Keratinocyte (primary cell): ENCODE measurements around the gene BRSK2. TPM values are rescaled to one million over a fixed set of nuclear protein-coding genes. Genes with fewer than 3 reads are reported as not detected.

Source experiments
- DNase-seq: peaks from one replicate; pipeline ENCODE4 v3.0.0-alpha.2; 2011; ENCODE audit warnings: low read depth, missing footprints, low spot score
- FAIRE-seq: peaks from 2 replicates; lab custom pipeline; 2011; peaks lifted over from hg19 to GRCh38; lab: Jason Lieb, UNC
- H2AFZ ChIP-seq: 2 replicates; pipeline ENCODE4 v1.6.0; 2012; ENCODE audit warnings: low read length, control low read depth, inconsistent platforms; ENCODE audit not compliant: control insufficient read depth
- H3K27ac ChIP-seq: 2 replicates; pipeline ENCODE4 v1.5.1; 2011; ENCODE audit warnings: low read length; ENCODE audit not compliant: control insufficient read depth, insufficient read depth
- H3K27me3 ChIP-seq: 3 replicates; pipeline ENCODE4 v1.6.0; 2011; ENCODE audit warnings: low read length; ENCODE audit not compliant: control insufficient read depth, insufficient read depth; ENCODE audit errors: extremely low read depth
- H3K36me3 ChIP-seq, 2 experiments: 2 replicates in 1 of 2; 3 replicates in 1 of 2; pipeline ENCODE4 v1.5.1; 2011; ENCODE audit warnings: low read length in 2 of 2, mild to moderate bottlenecking in 1 of 2; ENCODE audit not compliant: control insufficient read depth in 2 of 2, insufficient read depth in 2 of 2; ENCODE audit errors: extremely low read depth in 1 of 2
- H3K4me1 ChIP-seq: 3 replicates; pipeline ENCODE4 v1.5.1; 2011; ENCODE audit warnings: low read length; ENCODE audit not compliant: control insufficient read depth, insufficient read depth; ENCODE audit errors: extremely low read depth
- H3K4me2 ChIP-seq: 3 replicates; pipeline ENCODE4 v1.6.0; 2011; ENCODE audit warnings: low read depth, low read length; ENCODE audit not compliant: control insufficient read depth, insufficient read depth; ENCODE audit errors: extremely low read depth
- H3K4me3 ChIP-seq, 3 experiments: fragments of 200-600 bp in 1 of 3; sonication (generic) in 1 of 3; 2 replicates in 2 of 3; 3 replicates in 1 of 3; pipeline ENCODE4 v1.5.1; 2011 to 2016; ENCODE audit warnings: low read length in 3 of 3, mild to moderate bottlenecking in 3 of 3, control low read depth in 2 of 3, inconsistent platforms in 1 of 3, low read depth in 1 of 3, mixed read lengths in 1 of 3, mixed run types in 1 of 3, moderate library complexity in 1 of 3; ENCODE audit not compliant: control insufficient read depth in 2 of 3, insufficient read depth in 2 of 3; ENCODE audit errors: extremely low read depth in 1 of 3
- H3K79me2 ChIP-seq: 2 replicates; pipeline ENCODE4 v1.6.0; 2012; ENCODE audit warnings: low read length; ENCODE audit not compliant: control insufficient read depth, insufficient read depth
- H3K9ac ChIP-seq: 3 replicates; pipeline ENCODE4 v1.6.0; 2011; ENCODE audit warnings: low read length; ENCODE audit not compliant: control insufficient read depth, insufficient read depth; ENCODE audit errors: extremely low read depth
- H3K9me1 ChIP-seq: 3 replicates; pipeline ENCODE4 v1.6.0; 2011; ENCODE audit warnings: low read length; ENCODE audit not compliant: control insufficient read depth, insufficient read depth; ENCODE audit errors: extremely low read depth
- H3K9me3 ChIP-seq: 2 replicates; pipeline ENCODE4 v1.5.1; 2012; ENCODE audit warnings: low read depth, low read length; ENCODE audit not compliant: control insufficient read depth
- H4K20me1 ChIP-seq: 3 replicates; pipeline ENCODE4 v1.6.0; 2011; ENCODE audit warnings: low read length; ENCODE audit not compliant: control insufficient read depth, insufficient read depth; ENCODE audit errors: extremely low read depth
- EZH2 ChIP-seq: IDR thresholded peaks from one replicate; pipeline ENCODE4 v1.6.1; 2012; ENCODE audit warnings: inconsistent platforms, mild to moderate bottlenecking, low read length, moderate library complexity
- dilution Hi-C: fragments of 300-500 bp; cut with MboI; formaldehyde crosslinking; loops from one replicate; pipeline ENCODE4 v1.7.0; 2020; ENCODE audit warnings: low sequenced_read_pairs; ENCODE audit not compliant: extremely low pct_ligation_motif_present
- polyA plus RNA-seq, 5 experiments: library from polyadenylated mRNA; depleted of rRNA in 3 of 5; stranded (reverse) in 3 of 5; stranded (forward) in 1 of 5; unstranded in 1 of 5; fragments of >200 nt; gene quantifications; 1 replicate in 1 of 5; 2 replicates in 3 of 5; 3 replicates in 1 of 5; pipeline versions ENCODE4 v1.2.1 to v1.2.3, GENCODE V29; 2011 to 2012; ENCODE audit warnings: missing spikeins in 2 of 5, low read depth in 1 of 5, low replicate concordance in 1 of 5
- TF ChIP-seq, protein P1 (sequence below), 3 experiments: IDR thresholded peaks in 1 of 3; conservative IDR thresholded peaks in 1 of 3; optimal IDR thresholded peaks in 1 of 3; 2 replicates in 2 of 3; 3 replicates in 1 of 3; pipeline versions ENCODE3 to v1.5.1; 2011; ENCODE audit warnings: low read length in 3 of 3, mild to moderate bottlenecking in 3 of 3, moderate library complexity in 2 of 3, control low read depth in 1 of 3, inconsistent platforms in 1 of 3; ENCODE audit not compliant: insufficient read depth in 2 of 3; ENCODE audit errors: extremely low read depth in 1 of 3

Gene BRSK2
- polyA plus RNA-seq, 1 donor (not counting 4 experiments of a cell fraction or from before 2014, with no cell fraction given): 0.09 TPM

DNA sequence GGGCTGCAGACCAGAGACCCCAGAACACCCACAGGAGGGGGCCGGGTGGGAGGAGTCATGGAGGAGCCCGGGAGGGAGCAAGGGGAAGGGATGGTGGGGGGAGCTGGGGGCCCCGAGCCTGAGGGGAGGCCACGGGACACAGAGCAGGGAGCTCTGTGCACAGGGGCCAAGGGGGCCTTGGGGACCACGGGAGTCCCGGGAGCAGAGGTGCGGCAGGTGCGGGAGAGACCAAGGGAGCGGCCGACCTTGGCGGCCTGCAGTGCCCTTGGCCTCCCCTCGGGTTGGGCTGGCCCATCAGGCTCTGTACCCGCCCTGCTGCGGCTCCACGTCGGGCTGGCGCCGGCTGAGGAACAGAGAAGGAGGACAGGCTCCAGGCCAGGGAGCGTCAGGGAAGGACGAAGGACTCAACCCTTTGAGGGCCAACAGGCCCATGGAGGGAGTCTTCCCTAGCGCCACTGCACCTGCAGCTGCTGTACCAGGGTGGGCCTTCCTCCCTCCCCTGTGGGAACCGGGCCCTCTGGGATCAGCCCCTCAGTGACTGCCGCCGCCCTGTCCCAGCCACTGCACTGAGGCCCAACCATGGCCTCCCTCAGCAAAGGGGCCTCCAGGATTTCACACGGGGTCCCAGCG, 17.8 kb upstream of the BRSK2 start:
- H3K9ac ChIP-seq: no peak overlapping the region
- H3K9me1 ChIP-seq: no peaks in the 10 kb centered on the region
- dilution Hi-C loops: no loop called here
- H3K4me3 ChIP-seq: no peak overlapping the region
- H3K4me1 ChIP-seq: no peaks in the 10 kb centered on the region
- H3K27ac ChIP-seq: no peak overlapping the region
- FAIRE-seq: no peak
- no peak overlapping the region for H3K4me2 ChIP-seq
- H3K79me2 ChIP-seq: no peaks in the 10 kb centered on the region
- TF ChIP-seq, protein P1, sequence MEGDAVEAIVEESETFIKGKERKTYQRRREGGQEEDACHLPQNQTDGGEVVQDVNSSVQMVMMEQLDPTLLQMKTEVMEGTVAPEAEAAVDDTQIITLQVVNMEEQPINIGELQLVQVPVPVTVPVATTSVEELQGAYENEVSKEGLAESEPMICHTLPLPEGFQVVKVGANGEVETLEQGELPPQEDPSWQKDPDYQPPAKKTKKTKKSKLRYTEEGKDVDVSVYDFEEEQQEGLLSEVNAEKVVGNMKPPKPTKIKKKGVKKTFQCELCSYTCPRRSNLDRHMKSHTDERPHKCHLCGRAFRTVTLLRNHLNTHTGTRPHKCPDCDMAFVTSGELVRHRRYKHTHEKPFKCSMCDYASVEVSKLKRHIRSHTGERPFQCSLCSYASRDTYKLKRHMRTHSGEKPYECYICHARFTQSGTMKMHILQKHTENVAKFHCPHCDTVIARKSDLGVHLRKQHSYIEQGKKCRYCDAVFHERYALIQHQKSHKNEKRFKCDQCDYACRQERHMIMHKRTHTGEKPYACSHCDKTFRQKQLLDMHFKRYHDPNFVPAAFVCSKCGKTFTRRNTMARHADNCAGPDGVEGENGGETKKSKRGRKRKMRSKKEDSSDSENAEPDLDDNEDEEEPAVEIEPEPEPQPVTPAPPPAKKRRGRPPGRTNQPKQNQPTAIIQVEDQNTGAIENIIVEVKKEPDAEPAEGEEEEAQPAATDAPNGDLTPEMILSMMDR (optimal IDR thresholded peaks at IDR 0.05 in 1 of 3, IDR thresholded peaks at IDR 0.05 in 1 of 3, conservative IDR thresholded peaks at IDR 0.05 in 1 of 3; ENCODE audit: extremely low read depth in 1 of 3, insufficient read depth in 2 of 3, low read length in 3 of 3): no peak
- TF ChIP-seq EZH2: no peak
- H2AFZ ChIP-seq: no peak overlapping the region
- H3K9me3 ChIP-seq: no peaks in the 10 kb centered on the region
- H4K20me1 ChIP-seq: no peaks in the 10 kb centered on the region
- H3K36me3 ChIP-seq: no peaks in the 10 kb centered on the region
- H3K27me3 ChIP-seq: no peaks in the 10 kb centered on the region
- DNase-seq: no peak

- no peaks in the 10 kb centered on the region for H3K9me3 ChIP-seq
- DNase-seq: no peak
- H3K27ac ChIP-seq: no peak overlapping the region
- dilution Hi-C loops: no loop called here
- TF ChIP-seq, protein P1 (optimal IDR thresholded peaks at IDR 0.05 in 1 of 3, IDR thresholded peaks at IDR 0.05 in 1 of 3, conservative IDR thresholded peaks at IDR 0.05 in 1 of 3; ENCODE audit: extremely low read depth in 1 of 3, insufficient read depth in 2 of 3, low read length in 3 of 3): no peak
- no peak for TF ChIP-seq EZH2
- H3K9ac ChIP-seq: no peak overlapping the region
- H3K4me1 ChIP-seq: no peaks in the 10 kb centered on the region
- H2AFZ ChIP-seq: no peak overlapping the region
- no peaks in the 10 kb centered on the region for H3K9me1 ChIP-seq
- no peaks in the 10 kb centered on the region for H4K20me1 ChIP-seq
- H3K27me3 ChIP-seq: no peaks in the 10 kb centered on the region
- no peak overlapping the region for H3K4me2 ChIP-seq
- H3K4me3 ChIP-seq: no peak overlapping the region
- FAIRE-seq: no peak
- H3K36me3 ChIP-seq: no peaks in the 10 kb centered on the region
- no peaks in the 10 kb centered on the region for H3K79me2 ChIP-seq
Observed at GRCh38 chr11:1372660-1373059, 17.1 kb upstream of the BRSK2 start.
